HEK293 (cell line): Measurements from ENCODE around the gene ENC1.

Source experiments
- KLF1 ChIP-seq: fragments of 450-650 bp; formaldehyde crosslinking; IDR thresholded peaks from 2 replicates; pipeline ENCODE4 v1.5.1; 2016; ENCODE audit warnings: missing biosample characterization, missing genetic modification characterization
- KLF10 ChIP-seq: fragments of 450-650 bp; IDR thresholded peaks from 2 replicates; pipeline ENCODE4 v1.5.1; 2018; ENCODE audit warnings: missing biosample characterization, mild to moderate bottlenecking, missing genetic modification characterization
- MYNN ChIP-seq: fragments of 450-650 bp; formaldehyde crosslinking; IDR thresholded peaks from 2 replicates; pipeline ENCODE4 v1.5.1; 2016; ENCODE audit warnings: missing biosample characterization, missing genetic modification characterization, borderline replicate concordance
- PATZ1 ChIP-seq: fragments of 450-650 bp; formaldehyde crosslinking; IDR thresholded peaks from 2 replicates; pipeline ENCODE4 v1.5.1; 2016; ENCODE audit warnings: missing biosample characterization, missing genetic modification characterization
- REST ChIP-seq: fragments of 450-650 bp; formaldehyde crosslinking; IDR thresholded peaks from 2 replicates; pipeline ENCODE4 v1.5.1; 2016; ENCODE audit warnings: missing biosample characterization, missing genetic modification characterization
- YY1 ChIP-seq: fragments of 450-650 bp; formaldehyde crosslinking; IDR thresholded peaks from 2 replicates; pipeline ENCODE4 v1.5.1; 2018; ENCODE audit warnings: missing biosample characterization, missing genetic modification characterization
- ZBTB11 ChIP-seq: fragments of 450-650 bp; formaldehyde crosslinking; conservative IDR thresholded peaks from 2 replicates; pipeline ENCODE4 v1.5.1; 2016; ENCODE audit warnings: low read depth, missing biosample characterization, missing genetic modification characterization
- ZNF211 ChIP-seq: fragments of 450-650 bp; formaldehyde crosslinking; IDR thresholded peaks from 2 replicates; pipeline ENCODE4 v1.5.1; 2016; ENCODE audit warnings: low read depth, missing biosample characterization, missing genetic modification characterization
- ZNF416 ChIP-seq: fragments of 450-650 bp; formaldehyde crosslinking; IDR thresholded peaks from 2 replicates; pipeline ENCODE4 v1.5.1; 2016; ENCODE audit warnings: missing biosample characterization, missing genetic modification characterization
- ZNF791 ChIP-seq: fragments of 450-650 bp; formaldehyde crosslinking; IDR thresholded peaks from 2 replicates; pipeline ENCODE4 v1.5.1; 2016; ENCODE audit warnings: missing biosample characterization, missing genetic modification characterization
- TF ChIP-seq, protein P1 (sequence below): fragments of 450-650 bp; formaldehyde crosslinking; IDR thresholded peaks from 2 replicates; pipeline ENCODE4 v1.5.1; 2016; ENCODE audit warnings: missing biosample characterization, missing genetic modification characterization
- TF ChIP-seq, protein P2 (sequence below): fragments of 450-650 bp; formaldehyde crosslinking; IDR thresholded peaks from 2 replicates; pipeline ENCODE4 v1.5.1; 2016; ENCODE audit warnings: missing biosample characterization, missing genetic modification characterization

- TF ChIP-seq, protein P1, sequence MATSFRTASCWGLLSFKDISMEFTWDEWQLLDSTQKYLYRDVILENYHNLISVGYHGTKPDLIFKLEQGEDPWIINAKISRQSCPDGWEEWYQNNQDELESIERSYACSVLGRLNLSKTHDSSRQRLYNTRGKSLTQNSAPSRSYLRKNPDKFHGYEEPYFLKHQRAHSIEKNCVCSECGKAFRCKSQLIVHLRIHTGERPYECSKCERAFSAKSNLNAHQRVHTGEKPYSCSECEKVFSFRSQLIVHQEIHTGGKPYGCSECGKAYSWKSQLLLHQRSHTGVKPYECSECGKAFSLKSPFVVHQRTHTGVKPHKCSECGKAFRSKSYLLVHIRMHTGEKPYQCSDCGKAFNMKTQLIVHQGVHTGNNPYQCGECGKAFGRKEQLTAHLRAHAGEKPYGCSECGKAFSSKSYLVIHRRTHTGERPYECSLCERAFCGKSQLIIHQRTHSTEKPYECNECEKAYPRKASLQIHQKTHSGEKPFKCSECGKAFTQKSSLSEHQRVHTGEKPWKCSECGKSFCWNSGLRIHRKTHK (tag by site-specific recombination): no peak
- TF ChIP-seq REST (tag by site-specific recombination): no peak
- no peak for TF ChIP-seq ZNF791 (tag by site-specific recombination)
- TF ChIP-seq KLF1 (tag by site-specific recombination): no peak
- TF ChIP-seq, protein P2, sequence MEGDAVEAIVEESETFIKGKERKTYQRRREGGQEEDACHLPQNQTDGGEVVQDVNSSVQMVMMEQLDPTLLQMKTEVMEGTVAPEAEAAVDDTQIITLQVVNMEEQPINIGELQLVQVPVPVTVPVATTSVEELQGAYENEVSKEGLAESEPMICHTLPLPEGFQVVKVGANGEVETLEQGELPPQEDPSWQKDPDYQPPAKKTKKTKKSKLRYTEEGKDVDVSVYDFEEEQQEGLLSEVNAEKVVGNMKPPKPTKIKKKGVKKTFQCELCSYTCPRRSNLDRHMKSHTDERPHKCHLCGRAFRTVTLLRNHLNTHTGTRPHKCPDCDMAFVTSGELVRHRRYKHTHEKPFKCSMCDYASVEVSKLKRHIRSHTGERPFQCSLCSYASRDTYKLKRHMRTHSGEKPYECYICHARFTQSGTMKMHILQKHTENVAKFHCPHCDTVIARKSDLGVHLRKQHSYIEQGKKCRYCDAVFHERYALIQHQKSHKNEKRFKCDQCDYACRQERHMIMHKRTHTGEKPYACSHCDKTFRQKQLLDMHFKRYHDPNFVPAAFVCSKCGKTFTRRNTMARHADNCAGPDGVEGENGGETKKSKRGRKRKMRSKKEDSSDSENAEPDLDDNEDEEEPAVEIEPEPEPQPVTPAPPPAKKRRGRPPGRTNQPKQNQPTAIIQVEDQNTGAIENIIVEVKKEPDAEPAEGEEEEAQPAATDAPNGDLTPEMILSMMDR (tag by site-specific recombination): no peak
- no peak for TF ChIP-seq ZBTB11 (tag by site-specific recombination)
- TF ChIP-seq YY1 (tag by site-specific recombination): no peak
- no peak for TF ChIP-seq KLF10
- no peak for TF ChIP-seq ZNF416 (tag by site-specific recombination)
- TF ChIP-seq PATZ1 (tag by site-specific recombination): no peak
- TF ChIP-seq MYNN (tag by site-specific recombination): no peak
- no peak for TF ChIP-seq ZNF211 (tag by site-specific recombination)
Observed at GRCh38 chr5:74649421-74649973, 9.0 kb upstream of the ENC1 start.
